ENCODE results near the gene RAB43.
A peak's percentile ranks its signal among the peaks of the same experiment; 100 is the strongest.

DNA sequence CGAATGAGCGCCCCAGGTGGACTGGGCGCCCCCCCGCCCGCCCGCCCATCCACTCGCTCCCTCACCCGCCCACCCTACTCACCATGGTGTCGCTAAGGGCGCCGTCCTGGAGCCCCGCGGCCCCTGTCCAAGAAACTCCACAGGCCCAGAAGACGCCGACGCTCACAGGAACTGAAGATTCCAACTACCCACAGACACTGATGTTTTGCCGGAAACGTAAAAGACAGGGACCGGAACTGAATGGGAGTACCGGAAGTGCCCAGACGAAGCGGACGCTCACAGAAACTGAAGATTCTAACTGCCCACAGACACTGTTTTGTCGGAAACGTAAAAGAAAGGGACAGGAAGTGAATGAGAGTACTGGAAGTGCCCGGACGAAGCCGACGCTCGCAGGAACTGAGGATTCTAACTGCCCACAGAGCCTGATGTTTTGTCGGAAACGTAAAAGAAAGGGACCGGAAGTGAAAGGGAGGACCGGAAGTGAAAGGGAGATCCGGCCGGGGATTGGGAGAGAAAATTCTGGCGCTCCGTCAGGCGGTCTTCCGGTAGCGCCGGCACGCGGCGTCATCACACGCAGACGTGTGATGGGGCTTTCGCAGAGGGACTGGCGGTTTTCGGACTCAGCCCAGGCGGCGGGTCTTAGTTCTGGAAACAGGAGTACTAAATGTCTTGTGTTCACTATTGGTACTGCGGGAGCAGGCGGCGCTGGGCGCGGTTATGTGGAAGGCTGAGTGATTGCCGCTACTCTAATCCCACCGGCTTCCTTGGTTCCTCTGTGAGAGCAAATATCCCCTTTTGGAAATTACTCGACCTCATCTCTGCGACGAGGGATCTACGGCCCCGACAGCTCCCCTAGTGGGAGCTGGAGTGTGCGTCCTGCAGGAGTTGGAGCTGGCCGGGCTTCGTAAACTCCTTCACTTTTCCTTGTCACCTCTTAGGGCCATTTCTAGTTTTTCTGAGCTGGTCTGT is 39.6 kb upstream of the RAB43 start, which contains the start of gene ISY1:
- TF ChIP-seq, protein P1, sequence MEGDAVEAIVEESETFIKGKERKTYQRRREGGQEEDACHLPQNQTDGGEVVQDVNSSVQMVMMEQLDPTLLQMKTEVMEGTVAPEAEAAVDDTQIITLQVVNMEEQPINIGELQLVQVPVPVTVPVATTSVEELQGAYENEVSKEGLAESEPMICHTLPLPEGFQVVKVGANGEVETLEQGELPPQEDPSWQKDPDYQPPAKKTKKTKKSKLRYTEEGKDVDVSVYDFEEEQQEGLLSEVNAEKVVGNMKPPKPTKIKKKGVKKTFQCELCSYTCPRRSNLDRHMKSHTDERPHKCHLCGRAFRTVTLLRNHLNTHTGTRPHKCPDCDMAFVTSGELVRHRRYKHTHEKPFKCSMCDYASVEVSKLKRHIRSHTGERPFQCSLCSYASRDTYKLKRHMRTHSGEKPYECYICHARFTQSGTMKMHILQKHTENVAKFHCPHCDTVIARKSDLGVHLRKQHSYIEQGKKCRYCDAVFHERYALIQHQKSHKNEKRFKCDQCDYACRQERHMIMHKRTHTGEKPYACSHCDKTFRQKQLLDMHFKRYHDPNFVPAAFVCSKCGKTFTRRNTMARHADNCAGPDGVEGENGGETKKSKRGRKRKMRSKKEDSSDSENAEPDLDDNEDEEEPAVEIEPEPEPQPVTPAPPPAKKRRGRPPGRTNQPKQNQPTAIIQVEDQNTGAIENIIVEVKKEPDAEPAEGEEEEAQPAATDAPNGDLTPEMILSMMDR (IDR thresholded peaks at IDR 0.05): peak; percentile 56 to 72 (median 63)
- TF ChIP-seq POLR2A (IDR thresholded peaks at IDR 0.05): no peak

Measured in testis (tissue), 2 donors.